Amygdala (tissue), 56 donors: ENCODE measurements around the gene C3orf70.
A peak's percentile ranks its signal among the peaks of the same experiment; 100 is the strongest.

ENCODE experiments used
- DNase-seq, 56 donors: peaks; one replicate each; lab custom pipeline; 2025; lab: John Stamatoyannopoulos, UW

Gene C3orf70

GRCh38 chr3:185152410-185153170 lies at the start of gene C3orf70:
Gene C3orf70, minus strand, starts transcription at chr3:185153060. Its CDS starts 237 bp downstream, at chr3:185152823.
- DNase-seq = peak in 44 of 56 donors; percentile 25 to 82 (median 62)

DNA sequence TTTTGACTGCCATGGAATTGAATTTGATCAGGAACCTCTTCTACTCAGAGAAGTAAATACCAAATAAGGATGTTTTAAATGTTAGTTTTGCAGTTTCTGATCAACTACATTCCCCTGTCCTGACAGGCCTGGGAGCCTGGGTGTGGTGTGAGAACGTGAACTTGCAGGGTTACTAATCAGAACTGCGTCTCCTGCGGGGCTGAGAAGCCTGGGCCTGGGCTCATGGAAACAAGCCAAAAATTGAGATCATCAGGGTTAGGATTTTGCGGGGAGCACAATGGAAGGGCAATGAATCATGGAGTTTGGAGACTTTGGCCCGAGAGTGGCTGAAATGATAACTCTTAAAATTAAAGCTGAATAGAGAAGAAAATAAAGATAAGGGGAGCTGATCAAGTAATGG lies 47.8 kb upstream of the C3orf70 start:
- no peak for DNase-seq

GRCh38 chr3:185199671-185200070 lies 46.8 kb upstream of the C3orf70 start:
- DNase-seq = no peak

DNA sequence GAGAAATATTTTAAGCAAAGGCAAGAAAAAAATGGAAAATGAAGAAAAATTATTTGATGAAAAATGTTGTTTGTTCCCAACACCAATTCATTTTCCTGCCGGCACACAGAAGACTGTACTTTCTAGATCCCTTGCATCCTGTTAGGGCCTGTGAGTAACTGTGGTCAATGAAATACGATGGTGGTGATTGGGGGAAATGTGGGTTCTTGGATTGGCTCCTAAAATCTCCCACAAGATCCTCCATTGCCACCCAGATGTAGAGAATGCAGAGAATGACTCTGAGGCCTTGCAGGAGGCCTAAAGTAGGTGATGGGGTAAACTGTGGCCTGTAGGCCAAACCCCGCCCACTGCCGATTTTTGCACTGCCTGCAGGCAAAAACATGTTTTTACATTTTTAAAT lies 46.3 kb upstream of the C3orf70 start:
- no peak for DNase-seq

DNA sequence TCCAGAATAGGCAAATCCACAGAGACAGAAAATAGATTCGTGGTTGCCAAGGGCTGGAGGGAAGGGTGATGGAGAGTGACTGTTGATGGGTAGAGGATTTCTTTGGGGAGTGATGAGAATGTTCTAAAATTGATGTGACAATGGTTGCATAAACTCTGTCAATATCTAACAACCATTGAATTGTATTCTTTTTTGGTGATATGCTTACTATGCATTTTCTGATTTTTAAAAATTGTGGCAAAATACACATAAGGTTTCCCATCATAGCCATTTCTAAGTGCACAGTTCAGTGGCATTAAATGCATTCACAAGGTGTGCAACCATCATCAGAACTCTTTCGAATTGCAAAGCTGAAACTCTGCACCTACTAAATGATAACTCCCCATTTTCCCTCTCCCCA lies 44.2 kb upstream of the C3orf70 start:
- no peak for DNase-seq

DNA sequence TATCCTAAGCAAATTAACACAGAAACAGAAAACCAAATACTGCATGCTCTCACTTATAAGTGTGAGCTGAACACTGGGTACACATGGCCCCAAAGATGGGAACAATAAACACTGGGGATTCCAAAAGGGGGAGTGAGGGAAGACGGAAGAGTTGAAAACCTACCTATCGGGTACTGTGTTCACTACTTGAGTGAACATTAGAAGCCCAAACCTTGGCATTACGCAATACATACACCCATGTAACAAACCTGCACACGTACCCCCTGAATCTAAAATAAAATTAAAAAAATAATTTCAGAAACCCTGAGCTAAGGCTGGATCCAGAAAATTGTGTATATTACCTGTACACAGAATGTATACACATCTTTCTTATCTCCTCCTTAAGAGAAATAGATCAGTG lies 42.8 kb upstream of the C3orf70 start:
- no peak for DNase-seq

DNA sequence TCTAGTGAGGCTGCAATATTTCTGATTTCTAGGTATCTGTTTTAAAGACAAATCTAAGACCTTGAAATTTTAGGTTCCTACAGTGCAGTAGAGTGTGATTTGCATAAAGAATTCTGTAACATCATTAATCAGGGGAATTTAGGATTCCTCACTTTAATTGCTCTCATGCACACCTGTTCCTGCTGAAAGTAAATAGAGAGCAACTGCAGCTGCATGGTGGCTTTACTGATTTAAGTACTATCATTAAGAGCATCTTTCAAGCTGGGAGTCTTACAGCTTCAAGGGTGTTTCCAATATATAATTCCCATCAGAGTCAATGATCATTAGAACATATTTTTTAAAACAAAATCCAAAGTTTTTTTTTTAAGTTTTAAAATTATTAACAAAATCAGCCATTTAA lies 36.0 kb upstream of the C3orf70 start:
- no peak for DNase-seq

DNA sequence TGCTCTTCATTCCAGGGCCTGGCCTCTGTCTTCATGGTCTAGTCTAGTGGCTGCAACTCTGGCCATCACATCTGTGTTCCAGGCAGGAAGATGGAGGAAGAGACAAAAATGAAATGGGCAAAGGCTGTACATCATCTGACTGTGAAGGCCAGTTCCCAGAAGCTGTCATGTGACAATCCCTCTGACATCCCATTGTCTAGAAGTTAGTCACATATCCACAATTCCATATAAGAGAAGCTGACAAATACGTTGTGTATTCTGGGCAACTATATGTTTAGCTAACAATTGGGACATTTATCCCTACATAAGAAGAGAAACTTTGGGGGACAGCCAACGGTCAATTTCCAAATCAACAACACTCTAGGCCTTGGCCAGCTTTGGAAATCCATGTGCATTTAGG lies 34.5 kb upstream of the C3orf70 start:
- no peak for DNase-seq

DNA sequence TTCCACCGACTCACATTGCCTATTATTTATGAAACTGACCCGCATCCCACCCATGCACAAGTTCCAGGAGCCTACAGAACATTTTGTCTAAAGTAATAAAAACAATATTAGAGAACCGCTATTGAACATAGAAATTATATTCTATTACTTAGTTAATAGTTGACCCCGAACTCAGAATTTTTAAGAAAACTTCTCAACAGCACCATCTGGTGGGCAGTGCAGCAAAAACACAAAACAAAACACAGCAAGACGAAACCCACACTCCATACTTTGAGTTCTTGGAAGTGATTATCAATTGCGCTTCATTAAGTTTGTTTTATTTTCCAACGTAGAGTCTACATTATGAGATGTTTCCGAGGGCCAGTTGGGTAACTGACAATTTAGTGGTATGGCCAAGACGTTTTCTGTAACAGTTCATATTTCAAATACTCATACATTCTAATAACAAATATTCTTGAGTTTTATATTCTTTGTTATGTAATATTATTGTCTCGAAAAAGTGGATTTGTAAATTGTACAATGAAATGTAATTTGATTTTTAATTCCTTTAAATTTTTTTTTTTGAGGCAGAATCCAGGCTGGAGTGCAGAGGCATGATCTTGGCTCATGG lies 24.0 kb upstream of the C3orf70 start:
- DNase-seq = peak in 15 of 56 donors; percentile 2 to 43 (median 13)

GRCh38 chr3:185175370-185175987 lies 22.6 kb upstream of the C3orf70 start:
- DNase-seq = peak; percentile 7 to 85 (median 63)

- DNase-seq = peak in 6 of 56 donors; percentile 1 to 34 (median 6)
Observed at GRCh38 chr3:185172086-185173049, 19.5 kb upstream of the C3orf70 start.

DNA sequence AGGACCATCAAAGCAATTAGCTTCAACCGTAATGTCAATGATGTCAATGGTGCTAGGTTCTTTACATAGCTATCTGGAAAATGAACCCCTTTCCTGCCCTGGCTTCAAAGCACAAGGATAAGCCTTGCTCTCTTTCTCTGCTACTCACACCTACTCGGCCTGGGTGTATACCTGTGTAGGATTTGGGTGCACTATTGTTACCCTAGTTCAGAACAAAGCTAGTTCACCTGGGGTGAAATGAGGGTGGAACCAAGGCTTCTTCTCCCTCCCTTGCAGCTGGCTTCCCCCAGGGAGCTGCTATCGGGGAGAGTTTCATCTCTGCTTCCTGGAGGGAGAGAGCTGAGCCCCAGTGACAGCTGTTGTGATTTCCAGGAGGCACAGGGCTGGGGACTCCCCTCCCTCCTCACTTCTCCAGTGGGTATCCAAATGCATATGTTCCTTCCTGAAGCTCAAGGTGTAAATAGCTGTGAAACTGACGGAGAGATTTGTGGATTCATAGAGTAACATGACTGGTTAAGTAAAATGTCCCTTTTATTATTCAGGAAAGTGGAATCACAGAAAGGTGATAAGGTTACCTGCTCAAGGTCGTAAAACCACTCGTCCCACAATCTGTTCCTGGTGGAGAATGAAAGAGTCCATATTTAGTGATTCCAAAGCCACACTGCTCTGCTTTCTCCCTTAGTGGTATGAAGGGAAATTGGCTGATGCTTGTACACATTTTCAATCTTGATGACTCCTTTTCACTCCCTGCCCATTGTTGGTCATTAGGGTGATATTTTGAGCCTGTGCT lies 11.8 kb upstream of the C3orf70 start:
- DNase-seq = no peak

GRCh38 chr3:185162634-185163033 lies 9.8 kb upstream of the C3orf70 start:
- no peak for DNase-seq

DNA sequence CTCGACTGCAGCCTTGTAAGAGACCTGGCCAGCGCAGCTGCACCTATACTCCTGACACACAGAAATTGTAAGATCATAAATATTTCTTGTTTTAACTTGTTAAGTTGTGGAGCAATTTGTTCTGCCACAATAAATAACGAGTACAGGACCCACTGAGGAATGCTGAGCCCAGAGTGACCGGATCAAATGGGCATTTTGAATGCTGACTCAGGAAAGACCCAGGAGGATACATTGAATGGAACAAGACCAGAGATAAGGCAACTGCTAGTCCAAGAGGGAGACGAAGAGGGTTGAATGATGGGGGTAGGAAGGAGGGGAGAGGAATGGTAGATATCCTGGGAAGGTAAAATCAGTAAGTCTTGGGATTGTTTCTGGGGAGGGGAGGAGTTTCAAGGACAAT lies 8.9 kb upstream of the C3orf70 start:
- DNase-seq = no peak

DNA sequence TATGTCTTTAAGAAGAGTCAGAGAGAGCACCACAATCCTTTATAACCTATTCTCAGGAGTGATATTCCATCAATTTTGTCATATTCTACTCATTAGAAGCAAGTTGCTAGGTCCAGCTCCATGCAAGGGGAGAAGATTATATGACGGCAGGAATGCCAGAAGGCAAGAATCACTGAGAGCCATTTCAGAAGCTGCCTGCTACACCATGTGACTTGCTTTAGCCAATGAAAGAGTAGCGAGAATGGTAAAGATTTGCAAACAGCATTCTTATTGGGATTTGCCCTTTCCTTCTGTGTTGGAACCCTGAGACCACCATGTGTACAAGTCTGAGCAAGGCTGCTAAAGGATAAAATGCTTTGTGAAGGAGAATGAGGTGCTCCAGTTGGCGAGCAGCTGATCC lies 4.5 kb upstream of the C3orf70 start:
- no peak for DNase-seq

DNA sequence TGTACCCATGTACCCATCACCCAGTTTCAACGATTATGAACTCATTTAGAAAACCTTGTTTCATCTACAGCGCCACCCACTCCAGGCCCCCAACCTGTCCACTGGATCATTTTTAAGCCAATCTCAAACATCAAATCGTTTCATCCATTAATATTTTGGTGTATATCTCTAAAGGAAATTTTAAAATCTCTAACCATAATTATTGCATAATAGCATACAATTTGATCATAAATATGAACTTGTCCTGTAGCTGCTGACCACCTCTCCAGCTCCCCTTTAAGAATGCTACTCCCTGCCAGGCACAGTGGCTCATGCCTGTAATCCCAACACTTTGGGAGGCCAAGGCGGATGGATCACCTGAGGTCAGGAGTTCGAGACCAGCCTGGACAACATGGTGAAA lies 2.8 kb upstream of the C3orf70 start:
- DNase-seq = no peak

- DNase-seq = peak in 44 of 56 donors; percentile 11 to 73 (median 38)
Observed at GRCh38 chr3:185153861-185154629, 1.2 kb upstream of the C3orf70 start.

DNA sequence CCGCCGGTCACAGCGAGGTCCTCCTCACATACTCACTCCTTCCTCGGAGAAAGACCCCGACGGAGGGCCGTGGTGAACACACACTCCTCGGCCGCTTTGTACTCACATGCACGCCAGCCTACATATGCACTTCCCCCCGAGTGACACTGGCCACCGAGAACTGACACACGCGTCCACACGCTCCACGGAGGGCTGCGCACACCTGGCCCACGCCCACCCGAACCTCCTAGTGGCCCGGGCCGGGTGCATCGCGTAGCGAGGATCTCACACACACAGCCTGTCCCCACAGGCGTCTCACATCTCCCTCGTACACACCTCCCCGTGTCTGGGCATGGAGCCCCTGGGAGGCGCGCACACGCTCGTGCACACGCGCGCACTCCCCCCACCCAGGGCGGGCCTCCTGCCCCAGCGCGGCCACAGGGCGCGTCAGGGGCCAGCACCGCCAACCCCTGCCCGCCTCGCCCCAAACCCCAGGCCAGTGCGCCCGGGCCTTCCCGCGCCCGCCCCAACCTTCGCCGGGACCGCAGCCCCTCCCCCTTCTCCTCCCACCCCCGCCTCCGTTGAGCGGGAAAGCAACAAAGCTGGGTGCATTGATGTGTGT lies 411 bp upstream of the C3orf70 start:
- DNase-seq = peak in 18 of 56 donors; percentile 8 to 72 (median 48)
